ENCODE measurements around the gene DPEP1. TPM values are rescaled to one million over a fixed set of nuclear protein-coding genes. Genes with fewer than 3 reads are reported as not detected.
"Not testable (repeated sequence)": the region's sequence is repeated elsewhere in the genome, so short reads cannot be mapped to it uniquely, and the experiment has no call there.

The DPEP1 gene
- total and polyA plus RNA-seq, 4 donors = 0.14 to 0.83 (median 0.45) TPM

- TF ChIP-seq EGR1 (IDR thresholded peaks at IDR 0.05; ENCODE audit: low read depth in 2 of 2) = no peak
These were observed 44.9 kb downstream of the DPEP1 start (continued) for GRCh38 chr16:89658221-89658879.

GRCh38 chr16:89660146-89660545 is 46.7 kb downstream of the DPEP1 start:
- Histone ChIP-seq H3K27me3 (ENCODE audit: control insufficient read depth in 4 of 4, insufficient read depth in 4 of 4, low read length in 3 of 4) (no peaks in the 10 kb centered on the region), H3K4me3 (ENCODE audit: low read depth in 1 of 3, low read length in 3 of 3) (no peak overlapping the region), H3K36me3 (ENCODE audit: control insufficient read depth in 4 of 4, insufficient read depth in 3 of 4, low read depth in 1 of 4, low read length in 3 of 4) (peaks cover 1 to 9% (median 6%) of the 10 kb centered on the region in 4 donors), H3K27ac (ENCODE audit: low read depth in 1 of 2, low read length in 2 of 2) (no peak overlapping the region), H3K4me1 (ENCODE audit: control insufficient read depth in 4 of 4, insufficient read depth in 4 of 4, low read length in 3 of 4) (peaks cover 4 to 25% (median 17%) of the 10 kb centered on the region in 4 donors), H3K9me3 (ENCODE audit: control insufficient read depth in 4 of 4, low read length in 3 of 4) (no peaks in the 10 kb centered on the region), H3K9ac (ENCODE audit: low read depth in 1 of 2, low read length in 2 of 2) (no peak overlapping the region)
- 97% methylated on average over 7 of the region's 7 CpGs for WGBS
- TF ChIP-seq GABPA (IDR thresholded peaks at IDR 0.05 in 1 of 2, conservative IDR thresholded peaks at IDR 0.05 in 1 of 2) = no peak
- TF ChIP-seq REST (IDR thresholded peaks at IDR 0.05) = no peak
- no peak for TF ChIP-seq ATF3 (IDR thresholded peaks at IDR 0.05)
- no peak for TF ChIP-seq RAD21 (IDR thresholded peaks at IDR 0.05)
- TF ChIP-seq EGR1 (IDR thresholded peaks at IDR 0.05; ENCODE audit: low read depth in 2 of 2) = no peak
- no peak for TF ChIP-seq CTCF (IDR thresholded peaks at IDR 0.05; ENCODE audit: low read depth, low read length, missing input control)
- TF ChIP-seq ZBTB33 (IDR thresholded peaks at IDR 0.05) = no peak
- no peak for TF ChIP-seq SP1 (IDR thresholded peaks at IDR 0.05)
- no peak for TF ChIP-seq FOXA1 (IDR thresholded peaks at IDR 0.05)
- no peak for TF ChIP-seq HNF4A (conservative IDR thresholded peaks at IDR 0.05)
- no peak for TF ChIP-seq HNF4G (IDR thresholded peaks at IDR 0.05)
- TF ChIP-seq YY1 (IDR thresholded peaks at IDR 0.05) = no peak
- no peak for DNase-seq (ENCODE audit: low spot score)

GRCh38 chr16:89661215-89661614 is 47.8 kb downstream of the DPEP1 start:
- DNase-seq (ENCODE audit: low spot score) = no peak
- no peak for TF ChIP-seq FOXA2 (IDR thresholded peaks at IDR 0.05)
- TF ChIP-seq FOXA1 (IDR thresholded peaks at IDR 0.05) = no peak
- no peak for TF ChIP-seq RAD21 (IDR thresholded peaks at IDR 0.05)
- no peak for TF ChIP-seq ZBTB33 (IDR thresholded peaks at IDR 0.05)
- no peak for TF ChIP-seq NR2F2 (IDR thresholded peaks at IDR 0.05)
- TF ChIP-seq HNF4A (conservative IDR thresholded peaks at IDR 0.05) = no peak
- TF ChIP-seq GABPA (IDR thresholded peaks at IDR 0.05 in 1 of 2, conservative IDR thresholded peaks at IDR 0.05 in 1 of 2) = no peak
- Histone ChIP-seq H3K27ac (ENCODE audit: low read depth in 1 of 2, low read length in 2 of 2) (no peak overlapping the region), H3K4me3 (ENCODE audit: low read depth in 1 of 3, low read length in 3 of 3) (no peak overlapping the region), H3K9me3 (ENCODE audit: control insufficient read depth in 4 of 4, low read length in 3 of 4) (no peaks in the 10 kb centered on the region), H3K36me3 (ENCODE audit: control insufficient read depth in 4 of 4, insufficient read depth in 3 of 4, low read depth in 1 of 4, low read length in 3 of 4) (peaks cover 1 to 9% (median 6%) of the 10 kb centered on the region in 4 donors), H3K9ac (ENCODE audit: low read depth in 1 of 2, low read length in 2 of 2) (no peak overlapping the region), H3K27me3 (ENCODE audit: control insufficient read depth in 4 of 4, insufficient read depth in 4 of 4, low read length in 3 of 4) (no peaks in the 10 kb centered on the region), H3K4me1 (ENCODE audit: control insufficient read depth in 4 of 4, insufficient read depth in 4 of 4, low read length in 3 of 4) (peaks cover 4 to 19% (median 15%) of the 10 kb centered on the region in 4 donors)
- WGBS = 96% methylated on average over 9 of the region's 9 CpGs

GRCh38 chr16:89664238-89664637 is 50.8 kb downstream of the DPEP1 start:
- not testable (repeated sequence) for H3K36me3 ChIP-seq (ENCODE audit: control insufficient read depth in 4 of 4, insufficient read depth in 3 of 4, low read depth in 1 of 4, low read length in 3 of 4)
- WGBS = 93% methylated on average over 10 of the region's 11 CpGs

More at GRCh38 chr16:89664238-89664637, 50.8 kb downstream of the DPEP1 start:
- H3K27ac ChIP-seq (ENCODE audit: low read depth in 1 of 2, low read length in 2 of 2); H3K9ac ChIP-seq (ENCODE audit: low read depth in 1 of 2, low read length in 2 of 2); H3K27me3 ChIP-seq (ENCODE audit: control insufficient read depth in 4 of 4, insufficient read depth in 4 of 4, low read length in 3 of 4); DNase-seq (ENCODE audit: low spot score); H3K4me3 ChIP-seq (ENCODE audit: low read depth in 1 of 3, low read length in 3 of 3); H3K9me3 ChIP-seq (ENCODE audit: control insufficient read depth in 4 of 4, low read length in 3 of 4): not testable (repeated sequence)
- H3K4me1 ChIP-seq (ENCODE audit: control insufficient read depth in 4 of 4, insufficient read depth in 4 of 4, low read length in 3 of 4) = peaks cover 0 to 15% (median 8%) of the 10 kb centered on the region in 4 donors

All from liver (tissue), 9 donors.